ENCODE results near the gene MEGF6.

Gene MEGF6

GRCh38 chr1:3570066-3570986 is 41.0 kb downstream of the MEGF6 start:
- no peak for DNase-seq

- DNase-seq: no peak
These were observed 41.9 kb downstream of the MEGF6 start for GRCh38 chr1:3569436-3569835.

- no peak for DNase-seq
These were observed 42.4 kb downstream of the MEGF6 start for GRCh38 chr1:3568815-3569435.

GRCh38 chr1:3566951-3567804 is 44.1 kb downstream of the MEGF6 start:
- DNase-seq: no peak

- DNase-seq: no peak
These were observed 45.1 kb downstream of the MEGF6 start for GRCh38 chr1:3566003-3566885.

- DNase-seq: no peak
These were observed 46.1 kb downstream of the MEGF6 start for GRCh38 chr1:3564921-3565831.

- no peak for DNase-seq
These were observed 47.7 kb downstream of the MEGF6 start for GRCh38 chr1:3563610-3564009.

GRCh38 chr1:3563125-3563524 is 48.2 kb downstream of the MEGF6 start:
- no peak for DNase-seq

GRCh38 chr1:3562712-3563111 is 48.6 kb downstream of the MEGF6 start:
- DNase-seq: no peak

- no peak for DNase-seq
These were observed 49.6 kb downstream of the MEGF6 start for GRCh38 chr1:3561702-3562101.

- DNase-seq: no peak
These were observed 50.3 kb downstream of the MEGF6 start for GRCh38 chr1:3560981-3561380.

GRCh38 chr1:3560251-3560871 is 50.9 kb downstream of the MEGF6 start:
- DNase-seq: no peak

GRCh38 chr1:3558036-3558726 is 53.1 kb downstream of the MEGF6 start:
- no peak for DNase-seq

- DNase-seq: no peak
These were observed 53.9 kb downstream of the MEGF6 start for GRCh38 chr1:3557366-3557765.

GRCh38 chr1:3556336-3556735 is 55.0 kb downstream of the MEGF6 start:
- DNase-seq: no peak

- DNase-seq: no peak
These were observed 56.0 kb downstream of the MEGF6 start for GRCh38 chr1:3555131-3555920.

- DNase-seq: no peak
These were observed 57.4 kb downstream of the MEGF6 start for GRCh38 chr1:3553940-3554223.

- DNase-seq: no peak
These were observed 58.0 kb downstream of the MEGF6 start for GRCh38 chr1:3553166-3553939.

- DNase-seq: no peak
These were observed 58.6 kb downstream of the MEGF6 start for GRCh38 chr1:3552751-3553150.

All from NCI-H1436 treated with DMSO at 0.1 percent for 48 hours (cell line).